Measurements from ENCODE around the gene LGALS8.
"Not testable (repeated sequence)": the region's sequence is repeated elsewhere in the genome, so short reads cannot be mapped to it uniquely, and the experiment has no call there.

Gene LGALS8

GRCh38 chr1:236523704-236524141, at the start of gene LGALS8:
Gene LGALS8 (plus strand): TSS chr1:236523982. CDS start chr1:236526071, 2,089 bp downstream.
- peak; percentile 51 to 78 (median 70) for DNase-seq

- no peak for DNase-seq
These were observed 47.8 kb upstream of the LGALS8 start for GRCh38 chr1:236476019-236476418.

GRCh38 chr1:236480758-236481436, 42.9 kb upstream of the LGALS8 start:
- no peak for DNase-seq

GRCh38 chr1:236484310-236484971, 39.3 kb upstream of the LGALS8 start:
- DNase-seq, result no peak

GRCh38 chr1:236486356-236487002, 37.3 kb upstream of the LGALS8 start:
- no peak for DNase-seq

- not testable (repeated sequence) for DNase-seq
These were observed 34.6 kb upstream of the LGALS8 start for GRCh38 chr1:236489161-236489560.

- no peak for DNase-seq
These were observed 33.9 kb upstream of the LGALS8 start for GRCh38 chr1:236489710-236490377.

- no peak for DNase-seq
These were observed 32.2 kb upstream of the LGALS8 start for GRCh38 chr1:236491469-236492136.

GRCh38 chr1:236492378-236492777, 31.4 kb upstream of the LGALS8 start:
- no peak for DNase-seq

- no peak for DNase-seq
These were observed 29.7 kb upstream of the LGALS8 start for GRCh38 chr1:236494082-236494481.

GRCh38 chr1:236494586-236495466, 29.0 kb upstream of the LGALS8 start:
- no peak for DNase-seq

GRCh38 chr1:236495467-236496112, 28.2 kb upstream of the LGALS8 start:
- no peak for DNase-seq

- DNase-seq, result no peak
These were observed 25.9 kb upstream of the LGALS8 start for GRCh38 chr1:236497908-236498307.

GRCh38 chr1:236501093-236501492, 22.7 kb upstream of the LGALS8 start:
- DNase-seq, result no peak

GRCh38 chr1:236502579-236502971, 21.2 kb upstream of the LGALS8 start:
- DNase-seq, result no peak

GRCh38 chr1:236502972-236503639, 20.7 kb upstream of the LGALS8 start:
- DNase-seq, result no peak

- not testable (repeated sequence) for DNase-seq
These were observed 19.4 kb upstream of the LGALS8 start for GRCh38 chr1:236504338-236504737.

- DNase-seq, result no peak
These were observed 16.6 kb upstream of the LGALS8 start for GRCh38 chr1:236507022-236507700.

- DNase-seq, result no peak
These were observed 15.2 kb upstream of the LGALS8 start for GRCh38 chr1:236508593-236509027.

- no peak for DNase-seq
These were observed 14.6 kb upstream of the LGALS8 start for GRCh38 chr1:236509203-236509602.

Measured in activated naive CD4-positive, alpha-beta T cell (primary cell).